HG02763 (cell line): ENCODE measurements around the gene TEPSIN.

Experiments
- ATAC-seq: cut with Tn5 transposase; IDR thresholded peaks from one replicate; pipeline ENCODE4 v1.9.1; 2021; ENCODE audit warnings: mild to moderate bottlenecking, moderate library complexity; ENCODE audit not compliant: unreplicated experiment

TEPSIN gene

GRCh38 chr17:81222906-81223761, 15.7 kb downstream of the TEPSIN start, which contains the start of gene CEP131:
TSS of gene CEP131 (minus strand) at chr17:81222965. CDS start at chr17:81220056, 2,909 bp downstream.
- ATAC-seq: peak; percentile 92

- no peak for ATAC-seq
Measured at GRCh38 chr17:81222620-81222905, 16.3 kb downstream of the TEPSIN start.

- ATAC-seq: no peak
Measured at GRCh38 chr17:81221842-81222619, 16.8 kb downstream of the TEPSIN start.

- no peak for ATAC-seq
Measured at GRCh38 chr17:81221371-81221841, 17.4 kb downstream of the TEPSIN start.

GRCh38 chr17:81219476-81220180, 19.2 kb downstream of the TEPSIN start:
- no peak for ATAC-seq

GRCh38 chr17:81218991-81219390, 19.9 kb downstream of the TEPSIN start:
- ATAC-seq: no peak

- ATAC-seq: no peak
Measured at GRCh38 chr17:81218459-81218858, 20.4 kb downstream of the TEPSIN start.

GRCh38 chr17:81217491-81217890, 21.4 kb downstream of the TEPSIN start:
- no peak for ATAC-seq

GRCh38 chr17:81213978-81214377, 24.9 kb downstream of the TEPSIN start:
- no peak for ATAC-seq

GRCh38 chr17:81212365-81212764, 26.5 kb downstream of the TEPSIN start:
- no peak for ATAC-seq

GRCh38 chr17:81210868-81211267, 28.0 kb downstream of the TEPSIN start:
- ATAC-seq: no peak

GRCh38 chr17:81210466-81210865, 28.4 kb downstream of the TEPSIN start:
- no peak for ATAC-seq

GRCh38 chr17:81209141-81209540, 29.7 kb downstream of the TEPSIN start:
- ATAC-seq: no peak

GRCh38 chr17:81208651-81209050, 30.2 kb downstream of the TEPSIN start:
- ATAC-seq: no peak

GRCh38 chr17:81207610-81208581, 31.0 kb downstream of the TEPSIN start:
- no peak for ATAC-seq

GRCh38 chr17:81206657-81207056, 32.2 kb downstream of the TEPSIN start:
- ATAC-seq: no peak

GRCh38 chr17:81206166-81206565, 32.7 kb downstream of the TEPSIN start:
- ATAC-seq: no peak

- ATAC-seq: no peak
Measured at GRCh38 chr17:81204578-81204977, 34.3 kb downstream of the TEPSIN start.

- ATAC-seq: no peak
Measured at GRCh38 chr17:81203136-81203535, 35.7 kb downstream of the TEPSIN start.

GRCh38 chr17:81202318-81202717, 36.5 kb downstream of the TEPSIN start:
- no peak for ATAC-seq
